HPDE6-E6E7 (cell line): ENCODE measurements around the gene GNA15.

Experiments used
- DNase-seq: peaks from one replicate; pipeline ENCODE4 v3.0.0; 2011; ENCODE audit warnings: missing footprints; ENCODE audit errors: extremely low spot score

Gene GNA15

DNA sequence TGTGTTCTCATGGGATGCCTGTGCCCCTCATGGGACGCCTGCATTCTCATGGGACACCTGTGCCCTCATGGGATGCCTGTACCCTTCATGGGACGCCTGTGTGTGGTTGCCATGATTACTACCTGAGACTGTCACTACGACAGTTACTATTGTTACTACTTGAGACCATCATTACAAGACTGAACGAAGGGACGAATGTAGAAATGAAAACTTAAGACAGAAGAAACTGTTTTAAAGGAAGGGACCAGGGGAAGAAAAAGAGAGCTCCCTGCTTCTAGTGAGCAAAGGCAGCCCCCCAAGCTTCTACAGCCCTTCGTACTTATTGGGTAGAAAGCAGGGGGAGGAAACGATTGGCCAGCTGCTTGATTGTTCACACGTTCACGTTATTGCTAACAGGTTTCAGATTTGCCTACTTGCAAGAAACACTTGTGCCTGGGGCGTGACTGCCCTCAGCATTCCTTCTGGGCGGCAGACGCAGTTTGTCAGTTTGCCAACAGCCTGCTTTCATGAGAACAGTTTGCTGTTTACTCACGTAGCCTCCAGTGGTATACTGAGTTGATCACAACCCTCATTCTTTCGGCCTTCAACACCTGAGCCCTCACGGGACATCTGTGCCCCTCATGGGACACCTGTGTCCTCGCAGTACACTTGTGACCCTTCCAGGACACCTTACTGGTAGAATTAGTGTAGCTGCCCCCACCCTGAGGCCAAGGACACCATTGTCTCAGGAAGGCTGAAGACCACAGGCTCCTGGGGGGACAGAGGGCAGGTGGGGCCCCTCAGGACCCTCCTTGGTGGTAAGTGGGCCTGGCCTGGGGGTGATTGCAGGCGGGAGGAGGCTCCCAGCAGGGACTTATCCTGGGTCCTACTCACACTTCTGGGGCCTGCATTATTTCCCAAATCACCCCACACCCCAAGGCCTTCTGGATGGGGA, 40.2 kb downstream of the GNA15 start:
- no peak for DNase-seq

- DNase-seq: peak; percentile 96
These were observed 41.1 kb downstream of the GNA15 start for GRCh38 chr19:3176715-3177501.

- DNase-seq: no peak
These were observed 42.6 kb downstream of the GNA15 start, which contains the start of gene S1PR4 for GRCh38 chr19:3178377-3178972. S1PR4 (plus strand) TSS chr19:3178769; CDS start chr19:3178793, 24 bp downstream.

DNA sequence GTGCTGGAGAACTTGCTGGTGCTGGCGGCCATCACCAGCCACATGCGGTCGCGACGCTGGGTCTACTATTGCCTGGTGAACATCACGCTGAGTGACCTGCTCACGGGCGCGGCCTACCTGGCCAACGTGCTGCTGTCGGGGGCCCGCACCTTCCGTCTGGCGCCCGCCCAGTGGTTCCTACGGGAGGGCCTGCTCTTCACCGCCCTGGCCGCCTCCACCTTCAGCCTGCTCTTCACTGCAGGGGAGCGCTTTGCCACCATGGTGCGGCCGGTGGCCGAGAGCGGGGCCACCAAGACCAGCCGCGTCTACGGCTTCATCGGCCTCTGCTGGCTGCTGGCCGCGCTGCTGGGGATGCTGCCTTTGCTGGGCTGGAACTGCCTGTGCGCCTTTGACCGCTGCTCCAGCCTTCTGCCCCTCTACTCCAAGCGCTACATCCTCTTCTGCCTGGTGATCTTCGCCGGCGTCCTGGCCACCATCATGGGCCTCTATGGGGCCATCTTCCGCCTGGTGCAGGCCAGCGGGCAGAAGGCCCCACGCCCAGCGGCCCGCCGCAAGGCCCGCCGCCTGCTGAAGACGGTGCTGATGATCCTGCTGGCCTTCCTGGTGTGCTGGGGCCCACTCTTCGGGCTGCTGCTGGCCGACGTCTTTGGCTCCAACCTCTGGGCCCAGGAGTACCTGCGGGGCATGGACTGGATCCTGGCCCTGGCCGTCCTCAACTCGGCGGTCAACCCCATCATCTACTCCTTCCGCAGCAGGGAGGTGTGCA, 43.3 kb downstream of the GNA15 start:
- no peak for DNase-seq

- no peak for DNase-seq
These were observed 44.0 kb downstream of the GNA15 start for GRCh38 chr19:3179739-3180293.

GRCh38 chr19:3183721-3184641, 48.1 kb downstream of the GNA15 start:
- DNase-seq: no peak

DNA sequence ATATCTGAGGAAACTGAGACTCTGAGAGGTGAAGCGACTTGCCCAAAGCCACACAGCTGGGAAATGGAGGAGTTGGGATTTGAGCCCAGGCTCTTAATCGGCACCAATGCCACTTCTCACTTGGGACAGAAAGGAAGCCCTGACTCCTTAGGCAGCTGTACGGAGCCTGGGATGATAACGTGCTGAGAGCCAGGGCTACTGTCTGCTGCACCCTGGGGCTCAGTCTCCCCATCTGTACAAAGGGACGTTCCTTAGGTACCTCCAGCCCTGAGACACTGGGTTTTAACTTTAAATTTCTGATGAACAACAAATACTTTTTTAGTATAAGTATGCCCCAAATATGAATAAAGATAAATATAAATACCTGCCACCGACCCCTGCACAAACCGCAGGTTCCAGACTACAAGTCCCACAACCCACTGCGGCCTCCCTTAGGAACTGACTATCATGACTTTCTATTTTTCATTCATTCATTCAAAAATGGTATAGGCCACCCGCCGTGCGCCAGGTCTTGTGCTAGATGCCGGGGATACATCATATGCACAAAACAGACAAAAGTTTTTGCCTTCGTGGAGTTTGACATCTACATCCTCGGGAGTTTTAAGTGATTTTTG, 49.1 kb downstream of the GNA15 start:
- DNase-seq: no peak

- DNase-seq: peak; percentile 70
These were observed 49.8 kb downstream of the GNA15 start, which contains the start of gene NCLN for GRCh38 chr19:3185461-3186159. NCLN (plus strand) TSS chr19:3185930; CDS start chr19:3186031, 101 bp downstream.

- DNase-seq: no peak
These were observed 50.4 kb downstream of the GNA15 start for GRCh38 chr19:3186160-3186688.

DNA sequence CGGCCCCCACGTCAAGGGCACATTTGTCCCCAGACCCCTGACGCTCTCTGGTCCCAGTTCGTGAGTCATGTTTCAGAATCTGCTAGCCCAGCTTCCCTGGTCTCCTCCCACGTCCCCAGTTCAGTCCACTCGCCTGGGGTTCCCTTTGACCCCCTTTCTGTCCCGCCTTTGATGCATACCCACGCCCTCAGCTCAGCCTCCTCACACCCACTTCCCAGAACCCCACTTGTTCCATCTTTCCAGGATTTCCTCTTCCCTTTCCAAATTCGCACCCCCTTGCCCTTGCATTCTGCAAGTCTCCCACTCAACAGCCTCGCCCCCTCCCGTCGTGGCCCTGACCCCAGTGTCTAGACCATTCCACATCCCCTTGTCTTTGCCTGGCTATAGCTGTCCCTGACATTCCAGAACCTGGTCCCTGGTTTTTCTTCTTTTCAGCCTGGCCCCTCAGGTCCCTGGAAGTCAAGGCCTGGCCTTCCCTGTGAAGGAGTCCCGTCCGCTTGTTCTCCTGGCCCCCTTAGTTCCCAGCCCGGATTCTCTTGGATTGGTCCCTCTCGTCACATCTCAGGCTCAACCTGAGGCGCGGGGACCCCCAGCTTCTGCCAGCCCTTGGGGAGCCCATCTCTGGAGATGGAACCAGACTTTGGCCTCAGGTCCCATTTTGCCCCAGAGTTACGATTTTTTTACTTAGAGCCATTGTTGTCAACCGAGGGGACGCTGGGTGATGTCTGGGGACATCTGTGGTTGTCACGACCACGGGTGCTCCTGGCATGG, 51.2 kb downstream of the GNA15 start:
- no peak for DNase-seq

DNA sequence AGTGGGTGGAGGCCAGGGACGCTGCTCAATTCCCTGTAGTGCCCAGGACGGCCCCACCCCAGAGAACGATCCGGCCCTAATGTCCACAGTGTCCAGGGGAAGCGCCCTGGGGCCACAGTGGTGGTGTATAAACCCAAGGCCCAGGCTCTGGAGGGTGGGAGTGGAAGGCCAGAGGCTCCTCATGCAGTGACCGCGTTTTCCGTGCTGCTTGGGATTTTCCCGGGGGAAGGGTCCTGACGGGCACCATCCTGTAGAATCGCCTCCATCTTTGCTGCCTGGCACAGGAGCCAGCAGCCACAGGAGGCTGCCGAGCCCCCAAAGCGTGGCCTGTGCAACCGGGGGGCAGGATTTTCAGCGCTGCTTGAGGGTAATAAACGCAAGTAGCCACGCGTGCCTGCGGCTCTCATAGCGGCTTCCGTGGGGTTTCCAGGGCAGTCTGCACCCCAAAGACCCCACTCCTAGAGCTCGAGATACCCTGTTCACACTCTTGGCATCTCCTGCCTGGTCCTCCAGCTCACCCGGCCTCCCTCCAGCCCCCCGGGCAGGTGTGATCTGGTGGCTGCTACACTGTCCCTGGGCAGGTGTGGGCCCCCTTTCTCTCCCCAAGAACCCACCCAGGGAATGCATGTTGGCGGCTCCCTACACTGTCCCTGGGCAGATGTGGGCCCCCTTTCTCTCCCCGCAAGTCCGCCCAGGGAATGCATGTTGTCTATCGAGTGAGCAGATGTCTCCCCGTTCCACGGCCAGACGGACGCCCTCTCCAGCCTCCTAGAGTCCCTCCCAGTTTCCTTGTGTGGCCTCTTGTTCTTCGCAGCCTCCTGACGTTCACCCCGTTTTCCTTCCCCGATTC, 52.1 kb downstream of the GNA15 start:
- DNase-seq: no peak

GRCh38 chr19:3188627-3189596, 53.1 kb downstream of the GNA15 start:
- no peak for DNase-seq

- no peak for DNase-seq
These were observed 54.1 kb downstream of the GNA15 start for GRCh38 chr19:3189702-3190469.

GRCh38 chr19:3190470-3190770, 54.6 kb downstream of the GNA15 start:
- no peak for DNase-seq
